Endothelial cell of umbilical vein (primary cell): ENCODE results near the gene MAML2. TPM values are rescaled to one million over a fixed set of nuclear protein-coding genes. Genes with fewer than 3 reads are reported as not detected.

Source experiments
- BruUV-seq: library from RNA; stranded (reverse); fragments of 400-500 nt; replicated peaks from 2 replicates; lab custom pipeline; 2021; lab: Mats Ljungman, UMichigan
- CTCF ChIA-PET: fragments of 300-600, 350-600 bp; sonication (Branson Sonifier 250); formaldehyde crosslinking; loops from one replicate; lab custom pipeline; 2021; ENCODE audit warnings: antibody characterized with exemption, inconsistent platforms; lab: Charles Lee
- POLR2A ChIA-PET: fragments of 300-600, 350-600 bp; sonication (Branson Sonifier 250); formaldehyde crosslinking; loops from one replicate; lab custom pipeline; 2021; ENCODE audit warnings: antibody characterized with exemption, inconsistent platforms; lab: Charles Lee
- DNase-seq: peaks from one replicate; pipeline ENCODE4 v3.0.0-alpha.2; 2011; ENCODE audit warnings: low read depth, low spot score
- FAIRE-seq: peaks from 2 replicates; lab custom pipeline; 2011; peaks lifted over from hg19 to GRCh38; lab: Jason Lieb, UNC
- H2AFZ ChIP-seq: 2 replicates; pipeline ENCODE4 v1.6.0; 2012; ENCODE audit warnings: low read depth, low read length, control low read depth, inconsistent platforms
- H3K27ac ChIP-seq: 2 replicates; pipeline ENCODE4 v1.5.1; 2011; ENCODE audit warnings: low read depth, mild to moderate bottlenecking, control low read depth, low read length, moderate library complexity; ENCODE audit not compliant: insufficient read depth
- H3K27me3 ChIP-seq, 2 experiments: 2 replicates each; pipeline versions ENCODE4 v1.6.0 to v1.6.1; 2011; ENCODE audit warnings: low read length in 2 of 2, mixed read lengths in 1 of 2; ENCODE audit not compliant: control insufficient read depth in 2 of 2, insufficient read depth in 2 of 2
- H3K36me3 ChIP-seq, 2 experiments: 2 replicates in 1 of 2; 3 replicates in 1 of 2; pipeline ENCODE4 v1.5.1; 2011; ENCODE audit warnings: low read length in 2 of 2, mild to moderate bottlenecking in 1 of 2, moderate library complexity in 1 of 2; ENCODE audit not compliant: control insufficient read depth in 2 of 2, insufficient read depth in 2 of 2; ENCODE audit errors: extremely low read depth in 1 of 2
- H3K4me1 ChIP-seq: 3 replicates; pipeline ENCODE4 v1.5.1; 2011; ENCODE audit warnings: mild to moderate bottlenecking, low read length; ENCODE audit not compliant: control insufficient read depth, insufficient read depth; ENCODE audit errors: extremely low read depth
- H3K4me2 ChIP-seq: 2 replicates; pipeline ENCODE4 v1.6.1; 2011; ENCODE audit warnings: low read length, control low read depth, mixed read lengths; ENCODE audit not compliant: insufficient read depth
- H3K4me3 ChIP-seq, 3 experiments: fragments of 200-600 bp in 1 of 3; sonication (generic), shearing (Covaris generic) in 1 of 3; replicated peaks in 1 of 3; 2 replicates each; pipeline ENCODE4 v1.5.1; 2011 to 2016; ENCODE audit warnings: control low read depth in 3 of 3, low read length in 3 of 3, mild to moderate bottlenecking in 2 of 3, inconsistent platforms in 1 of 3, low read depth in 1 of 3, moderate library complexity in 1 of 3; ENCODE audit not compliant: insufficient read depth in 1 of 3
- H3K79me2 ChIP-seq: 2 replicates; pipeline ENCODE4 v1.6.0; 2012; ENCODE audit warnings: low read length, inconsistent platforms; ENCODE audit not compliant: control insufficient read depth, insufficient read depth
- H3K9ac ChIP-seq: replicated peaks from 2 replicates; pipeline ENCODE3; 2011; ENCODE audit warnings: low read length, control low read depth; ENCODE audit not compliant: insufficient read depth; ENCODE audit errors: extremely low read depth
- H3K9me1 ChIP-seq: replicated peaks from 3 replicates; pipeline ENCODE4 v1.6.0; 2011; ENCODE audit warnings: mild to moderate bottlenecking, low read length; ENCODE audit not compliant: control insufficient read depth, insufficient read depth; ENCODE audit errors: extremely low read depth
- H3K9me3 ChIP-seq: replicated peaks from 2 replicates; pipeline ENCODE4 v1.5.1; 2012; ENCODE audit warnings: low read length, inconsistent platforms; ENCODE audit not compliant: control insufficient read depth, insufficient read depth
- H4K20me1 ChIP-seq: replicated peaks from 2 replicates; pipeline ENCODE3; 2011; ENCODE audit warnings: mild to moderate bottlenecking, low read length; ENCODE audit not compliant: control insufficient read depth, insufficient read depth; ENCODE audit errors: extremely low read depth
- CTCF ChIP-seq, 2 donors: IDR thresholded peaks; 1 replicate in 1 of 2; 2 replicates in 1 of 2; pipeline ENCODE4 v1.5.1; 2011; ENCODE audit warnings: low read length in 2 of 2, mild to moderate bottlenecking in 2 of 2, moderate library complexity in 2 of 2, control low read depth in 1 of 2, inconsistent platforms in 1 of 2, low read depth in 1 of 2; ENCODE audit not compliant: insufficient read depth in 1 of 2; ENCODE audit errors: extremely low read depth in 1 of 2
- EZH2 ChIP-seq: IDR thresholded peaks from 2 replicates; pipeline ENCODE4 v1.6.1; 2012; ENCODE audit warnings: borderline replicate concordance, low read depth, mild to moderate bottlenecking, moderate library complexity, low read length, inconsistent platforms; ENCODE audit not compliant: severe bottlenecking
- FOS ChIP-seq: IDR thresholded peaks from 2 replicates; pipeline ENCODE4 v1.6.1; 2011; ENCODE audit warnings: mild to moderate bottlenecking, low read length, moderate library complexity, borderline replicate concordance; ENCODE audit not compliant: insufficient read depth
- GATA2 ChIP-seq: IDR thresholded peaks from 2 replicates; pipeline ENCODE4 v1.7.0; 2011; ENCODE audit warnings: low read depth, mild to moderate bottlenecking, moderate library complexity, mixed read lengths, low read length; ENCODE audit not compliant: insufficient read length, insufficient read depth
- JUN ChIP-seq: IDR thresholded peaks from 2 replicates; pipeline ENCODE4 v1.6.1; 2011; ENCODE audit warnings: borderline replicate concordance, low read depth; ENCODE audit not compliant: insufficient read length, insufficient read depth
- MYC ChIP-seq: IDR thresholded peaks from one replicate; pipeline ENCODE4 v1.6.1; 2011; ENCODE audit warnings: mild to moderate bottlenecking, low read depth, low read length
- POLR2A ChIP-seq: IDR thresholded peaks from 2 replicates; pipeline ENCODE4 v1.6.1; 2012; ENCODE audit warnings: low read depth, mild to moderate bottlenecking, control low read depth, low read length
- POLR2AphosphoS5 ChIP-seq: IDR thresholded peaks from 2 replicates; pipeline ENCODE4 v1.6.1; 2012; ENCODE audit warnings: low read depth, mild to moderate bottlenecking, control low read depth, low read length, moderate library complexity; ENCODE audit not compliant: insufficient read depth
- dilution Hi-C: fragments of 300-500 bp; cut with MboI; formaldehyde crosslinking; loops from one replicate; pipeline ENCODE4 v1.15.0; 2019; ENCODE audit warnings: low sequenced_read_pairs; ENCODE audit not compliant: extremely low pct_ligation_motif_present
- intact Hi-C: fragments of 100-400 bp; cut with micrococcal nuclease; formaldehyde crosslinking; loops from one replicate; pipeline ENCODE4 v1.10.0; 2022
- polyA plus RNA-seq, 4 experiments: library from polyadenylated mRNA; depleted of rRNA in 3 of 4; stranded (reverse) in 3 of 4; unstranded in 1 of 4; fragments of >200 nt; gene quantifications; 2 replicates each; pipeline versions ENCODE4 v1.2.1 to v1.2.3, GENCODE V29; 2011 to 2012; ENCODE audit warnings: missing spikeins in 1 of 4
- total RNA-seq: library from RNA; stranded (reverse); gene quantifications from 2 replicates; pipeline ENCODE4 v1.2.3, GENCODE V29; 2021
- TF ChIP-seq, protein P1 (sequence below): IDR thresholded peaks from 2 replicates; pipeline ENCODE4 v1.6.1; 2011; ENCODE audit not compliant: insufficient read depth, insufficient read length

The MAML2 gene
- total and polyA plus RNA-seq, 2 donors (not counting 3 experiments of a cell fraction or from before 2014, with no cell fraction given): 12.4 to 16.8 TPM

GRCh38 chr11:95964281-95964680 lies 378.7 kb downstream of the MAML2 start:
- H3K27ac ChIP-seq: no peak overlapping the region
- H3K9me3 ChIP-seq: no peaks in the 10 kb centered on the region
- H3K27me3 ChIP-seq: no peaks in the 10 kb centered on the region
- POLR2A ChIA-PET: no interaction called here
- FAIRE-seq (no peak), DNase-seq (no peak)
- no peak overlapping the region for H3K4me2 ChIP-seq
- no TSS peak for BruUV-seq
- H3K9me1 ChIP-seq: no peaks in the 10 kb centered on the region
- H3K4me1 ChIP-seq: no peaks in the 10 kb centered on the region
- CTCF ChIA-PET: interaction anchor here (0.9 kb wide), 1 partner anchor 115 kb away, joined by 3 read pairs; no protein-coding TSS in a partner anchor
- no peak overlapping the region for H2AFZ ChIP-seq
- H3K79me2 ChIP-seq: no peaks in the 10 kb centered on the region
- no peak overlapping the region for H3K9ac ChIP-seq
- H4K20me1 ChIP-seq: no peaks in the 10 kb centered on the region
- dilution Hi-C loops: no loop called here
- intact Hi-C loops: no loop called here
- H3K4me3 ChIP-seq: no peak overlapping the region
- no peak for TF ChIP-seq POLR2AphosphoS5
- no peak for TF ChIP-seq MYC
- no peak for TF ChIP-seq EZH2
- no peak for TF ChIP-seq FOS
- no peak for TF ChIP-seq POLR2A
- TF ChIP-seq, protein P1, sequence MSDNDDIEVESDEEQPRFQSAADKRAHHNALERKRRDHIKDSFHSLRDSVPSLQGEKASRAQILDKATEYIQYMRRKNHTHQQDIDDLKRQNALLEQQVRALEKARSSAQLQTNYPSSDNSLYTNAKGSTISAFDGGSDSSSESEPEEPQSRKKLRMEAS: no peak
- no peak for TF ChIP-seq JUN
- no peak for TF ChIP-seq GATA2
- TF ChIP-seq CTCF (IDR thresholded peaks at IDR 0.05; ENCODE audit: extremely low read depth in 1 of 2, insufficient read depth in 1 of 2, low read depth in 1 of 2, low read length in 2 of 2): no peak
- H3K36me3 ChIP-seq: no peaks in the 10 kb centered on the region
